Esophagus squamous epithelium (tissue), 5 donors: ENCODE measurements around the gene TMEM41B. TPM values are rescaled to one million over a fixed set of nuclear protein-coding genes. Genes with fewer than 3 reads are reported as not detected.

Experiments used
- DNase-seq: peaks from one replicate; lab custom pipeline; 2025; lab: John Stamatoyannopoulos, UW
- H3K27ac ChIP-seq, 4 donors: fragments of 200-600 bp; sonication (generic); one replicate each; pipeline ENCODE4 v1.5.1; 2016 to 2019; ENCODE audit warnings: mild to moderate bottlenecking in 1 of 4
- H3K27me3 ChIP-seq, 4 donors: fragments of 200-600 bp; sonication (generic); 1 replicate in 3 of 4; 2 replicates in 1 of 4; pipeline versions ENCODE4 v1.5.1 to v1.6.0; 2017 to 2021; ENCODE audit warnings: antibody characterized with exemption in 1 of 4
- H3K36me3 ChIP-seq, 3 donors: fragments of 200-600 bp; sonication (generic); one replicate each; pipeline ENCODE4 v1.5.1; 2016 to 2019
- H3K4me1 ChIP-seq, 3 donors: fragments of 200-600 bp; sonication (generic); one replicate each; pipeline ENCODE4 v1.5.1; 2017 to 2019
- H3K4me3 ChIP-seq, 4 donors: fragments of 200-600 bp; sonication (generic); 1 replicate in 3 of 4; 2 replicates in 1 of 4; pipeline ENCODE4 v1.5.1; 2016 to 2019; ENCODE audit warnings: mild to moderate bottlenecking in 2 of 4, moderate library complexity in 1 of 4
- H3K9me3 ChIP-seq, 3 donors: fragments of 200-600 bp; sonication (generic); one replicate each; pipeline ENCODE4 v1.5.1; 2016 to 2019
- POLR2A ChIP-seq, 4 donors: fragments of 450-650 bp; IDR thresholded peaks; one replicate each; pipeline ENCODE4 v1.6.1; 2017; ENCODE audit warnings: antibody characterized with exemption in 4 of 4, mild to moderate bottlenecking in 4 of 4, moderate library complexity in 3 of 4
- WGBS, 2 donors: methylation state at CpG; one replicate each; pipeline ENCODE4 v1.1.5; 2018; 5-methylcytosine and 5-hydroxymethylcytosine counted together
- intact Hi-C: fragments of 100-400 bp; cut with DNase I; formaldehyde crosslinking; loops from one replicate; pipeline ENCODE4 v1.15.0; 2022
- total RNA-seq, 4 donors: library from RNA; depleted of rRNA; stranded (reverse); fragments of >200 nt; gene quantifications; one replicate each; pipeline ENCODE4 v1.1.0, GENCODE V29; 2016
- TF ChIP-seq, protein P1 (sequence below), 6 experiments: fragments of 450-650 bp in 4 of 6; fragments of 200-600 bp in 2 of 6; sonication (generic) in 2 of 6; IDR thresholded peaks; one replicate each; pipeline ENCODE4 v1.5.1; 2016 to 2019; ENCODE audit warnings: antibody characterized with exemption in 6 of 6, mild to moderate bottlenecking in 4 of 6, moderate library complexity in 4 of 6
- donor health status: DM: yes; HTN: yes; CAD: no.

Gene TMEM41B
- total RNA-seq, 4 donors from 2014 or later = 27.6 to 49.6 (median 34.9) TPM

DNA sequence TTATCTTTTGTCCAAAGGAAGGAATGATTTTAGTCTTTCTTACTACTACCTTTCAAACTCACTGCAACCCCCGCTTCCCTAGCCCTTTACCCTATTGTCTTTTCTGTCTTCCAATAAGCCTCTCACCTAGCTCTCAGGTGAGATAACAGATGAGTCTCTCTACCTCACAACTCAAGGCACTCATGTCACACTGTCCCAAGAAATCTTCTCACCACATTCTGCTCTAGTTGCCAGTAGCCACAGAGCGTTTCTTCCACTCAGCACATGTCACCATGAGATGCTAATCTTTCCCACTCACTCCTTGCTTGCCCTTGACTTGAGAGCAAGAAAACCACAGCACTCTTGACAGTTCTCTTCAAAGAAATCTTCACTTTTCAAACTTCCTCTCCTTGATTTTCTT is 32.7 kb upstream of the TMEM41B start:
- 70 to 86% methylated on average over 2 of the region's 2 CpGs for WGBS, 2 donors
- DNase-seq = no peak

DNA sequence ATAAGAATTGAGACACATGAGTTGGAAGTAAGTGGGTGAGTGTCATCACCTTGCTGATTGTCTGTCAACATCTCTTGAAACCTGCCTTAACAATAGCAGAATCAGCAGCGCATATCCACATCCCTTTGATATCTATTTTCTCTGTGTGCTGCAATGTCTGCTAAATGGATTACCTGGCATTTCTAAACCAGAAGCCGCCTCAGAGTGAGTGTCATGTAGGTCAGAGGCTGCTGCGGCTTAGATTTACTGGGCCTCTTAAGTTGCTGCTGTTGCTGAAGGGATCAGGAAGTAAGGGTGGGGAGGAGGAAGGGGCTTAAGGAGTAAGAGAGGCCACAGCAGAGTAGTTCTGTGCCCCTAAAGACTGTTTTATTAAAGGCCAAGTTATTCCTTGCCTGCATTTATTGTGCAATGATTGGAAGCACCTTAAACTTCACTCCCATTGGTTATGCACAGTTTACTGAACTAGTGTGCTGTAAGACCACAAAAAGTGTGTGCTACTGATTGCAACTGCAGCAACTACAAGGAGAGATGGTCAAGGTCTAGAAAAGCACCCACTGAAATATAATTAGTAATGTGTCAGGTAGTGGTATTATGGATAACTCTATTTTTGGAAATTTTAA is 29.8 kb upstream of the TMEM41B start:
- H3K27me3 ChIP-seq = no peaks in the 10 kb centered on the region
- H3K36me3 ChIP-seq = no peaks in the 10 kb centered on the region
- H3K27ac ChIP-seq = no peak overlapping the region
- 71 to 85% methylated on average over 3 of the region's 3 CpGs for WGBS, 2 donors
- H3K9me3 ChIP-seq = no peaks in the 10 kb centered on the region
- H3K4me1 ChIP-seq = no peaks in the 10 kb centered on the region
- no peak for DNase-seq
- H3K4me3 ChIP-seq = no peak overlapping the region
- intact Hi-C loops = no loop called here
- TF ChIP-seq, protein P1, sequence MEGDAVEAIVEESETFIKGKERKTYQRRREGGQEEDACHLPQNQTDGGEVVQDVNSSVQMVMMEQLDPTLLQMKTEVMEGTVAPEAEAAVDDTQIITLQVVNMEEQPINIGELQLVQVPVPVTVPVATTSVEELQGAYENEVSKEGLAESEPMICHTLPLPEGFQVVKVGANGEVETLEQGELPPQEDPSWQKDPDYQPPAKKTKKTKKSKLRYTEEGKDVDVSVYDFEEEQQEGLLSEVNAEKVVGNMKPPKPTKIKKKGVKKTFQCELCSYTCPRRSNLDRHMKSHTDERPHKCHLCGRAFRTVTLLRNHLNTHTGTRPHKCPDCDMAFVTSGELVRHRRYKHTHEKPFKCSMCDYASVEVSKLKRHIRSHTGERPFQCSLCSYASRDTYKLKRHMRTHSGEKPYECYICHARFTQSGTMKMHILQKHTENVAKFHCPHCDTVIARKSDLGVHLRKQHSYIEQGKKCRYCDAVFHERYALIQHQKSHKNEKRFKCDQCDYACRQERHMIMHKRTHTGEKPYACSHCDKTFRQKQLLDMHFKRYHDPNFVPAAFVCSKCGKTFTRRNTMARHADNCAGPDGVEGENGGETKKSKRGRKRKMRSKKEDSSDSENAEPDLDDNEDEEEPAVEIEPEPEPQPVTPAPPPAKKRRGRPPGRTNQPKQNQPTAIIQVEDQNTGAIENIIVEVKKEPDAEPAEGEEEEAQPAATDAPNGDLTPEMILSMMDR (IDR thresholded peaks at IDR 0.05) = no peak
- no peak for TF ChIP-seq POLR2A (IDR thresholded peaks at IDR 0.05)

More for the DNA sequence above, 32.7 kb upstream of the TMEM41B start:
- Histone ChIP-seq H3K27ac (no peak overlapping the region), H3K4me1 (no peaks in the 10 kb centered on the region), H3K36me3 (no peaks in the 10 kb centered on the region), H3K9me3 (no peaks in the 10 kb centered on the region), H3K27me3 (no peaks in the 10 kb centered on the region), H3K4me3 (no peak overlapping the region)
- intact Hi-C loops = no loop called here
- TF ChIP-seq, protein P1 (IDR thresholded peaks at IDR 0.05) = no peak
- no peak for TF ChIP-seq POLR2A (IDR thresholded peaks at IDR 0.05)

DNA sequence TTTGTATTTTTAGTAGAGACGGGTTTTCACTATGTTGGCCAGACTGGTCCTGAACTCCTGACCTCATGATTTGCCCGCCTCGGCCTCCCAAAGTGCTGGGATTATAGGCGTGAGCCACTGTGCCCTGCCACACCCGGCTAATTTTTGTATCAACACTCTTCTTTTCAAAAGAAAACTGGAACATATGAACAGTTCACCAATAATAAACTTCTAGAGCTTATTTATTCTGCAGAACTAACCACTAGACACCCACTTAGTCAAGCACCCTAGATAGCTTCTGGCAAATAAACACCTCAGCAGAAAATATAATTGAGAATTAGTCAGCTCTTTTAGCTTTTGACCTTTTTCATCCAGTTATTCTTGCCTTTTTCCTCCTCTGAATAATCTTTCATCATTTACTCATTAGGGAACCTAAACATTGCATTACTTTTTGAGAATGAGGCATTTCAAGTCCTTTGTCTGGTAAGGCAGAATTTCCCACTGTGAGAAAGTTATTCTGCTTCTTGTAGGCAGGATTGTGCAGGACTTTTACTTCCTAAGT is 27.3 kb upstream of the TMEM41B start:
- no peak for TF ChIP-seq POLR2A (IDR thresholded peaks at IDR 0.05)
- TF ChIP-seq, protein P1 (IDR thresholded peaks at IDR 0.05) = no peak
- DNase-seq = no peak
- WGBS, 2 donors = 38 to 50% methylated on average over 5 of the region's 5 CpGs
- Histone ChIP-seq H3K27me3 (no peaks in the 10 kb centered on the region), H3K4me1 (no peaks in the 10 kb centered on the region), H3K27ac (no peak overlapping the region), H3K36me3 (no peaks in the 10 kb centered on the region), H3K9me3 (no peaks in the 10 kb centered on the region), H3K4me3 (no peak overlapping the region)
- intact Hi-C loops = no loop called here

DNA sequence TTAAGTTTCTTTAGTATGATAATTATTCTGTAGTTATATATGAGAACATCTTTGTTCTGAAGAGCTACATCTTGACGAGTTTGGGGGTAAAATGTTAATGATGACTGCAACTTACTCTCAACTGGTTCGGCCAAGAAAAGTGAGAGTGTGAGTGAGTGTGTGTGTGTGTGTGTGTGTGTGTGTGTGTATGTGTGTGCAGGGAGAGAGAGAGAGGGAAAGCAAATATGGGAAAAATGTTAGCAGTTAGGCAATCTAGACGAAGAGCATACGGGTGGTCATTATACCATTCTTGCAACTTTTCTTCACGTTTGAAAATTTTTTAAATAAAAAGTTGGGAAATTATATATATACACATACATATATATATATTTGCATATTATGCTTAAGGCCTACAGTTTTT is 18.3 kb upstream of the TMEM41B start:
- no peaks in the 10 kb centered on the region for H3K27me3 ChIP-seq
- intact Hi-C loops = no loop called here
- DNase-seq = no peak
- H3K4me3 ChIP-seq = no peak overlapping the region
- WGBS, 2 donors = 67 to 80% methylated on average over 5 of the region's 5 CpGs
- TF ChIP-seq POLR2A (IDR thresholded peaks at IDR 0.05) = no peak
- TF ChIP-seq, protein P1 (IDR thresholded peaks at IDR 0.05) = no peak
- no peaks in the 10 kb centered on the region for H3K9me3 ChIP-seq
- H3K27ac ChIP-seq = no peak overlapping the region
- H3K36me3 ChIP-seq = no peaks in the 10 kb centered on the region
- H3K4me1 ChIP-seq = no peaks in the 10 kb centered on the region
